Measurements from ENCODE around the gene RRBP1.
A peak's percentile ranks its signal among the peaks of the same experiment; 100 is the strongest.

Gene RRBP1

DNA sequence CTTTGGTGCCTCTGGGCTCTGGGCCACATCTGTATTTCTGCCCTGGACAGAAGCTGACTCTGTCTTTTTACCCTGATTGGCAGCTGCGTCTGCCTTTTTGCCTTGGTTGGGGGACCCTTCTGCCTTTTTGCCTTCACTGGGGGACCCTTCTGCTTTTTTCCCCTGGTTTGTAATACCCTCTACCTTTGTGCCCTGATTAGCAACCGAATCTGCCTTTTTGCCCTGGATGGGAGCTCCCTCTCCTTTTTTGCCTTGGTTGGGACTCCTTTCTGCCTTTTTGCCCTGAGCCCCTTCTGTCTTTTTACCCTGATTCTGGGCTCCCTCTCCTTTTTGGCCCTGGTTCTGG lies 23.4 kb downstream of the RRBP1 start:
- Histone ChIP-seq H3K4me1 (peaks cover 71% of the 10 kb centered on the region), H3K27me3 (no peaks in the 10 kb centered on the region), H3K9ac (no peak overlapping the region), H3K36me3 (peaks cover 66% of the 10 kb centered on the region), H3K9me3 (peaks cover 20% of the 10 kb centered on the region), H3K4me2 (no peak overlapping the region), H4K20me1 (peaks cover 35% of the 10 kb centered on the region), H3K27ac (no peak overlapping the region), H3K4me3 (no peak overlapping the region)
- no peak for TF ChIP-seq Cebpa-rat (IDR thresholded peaks at IDR 0.05)

DNA sequence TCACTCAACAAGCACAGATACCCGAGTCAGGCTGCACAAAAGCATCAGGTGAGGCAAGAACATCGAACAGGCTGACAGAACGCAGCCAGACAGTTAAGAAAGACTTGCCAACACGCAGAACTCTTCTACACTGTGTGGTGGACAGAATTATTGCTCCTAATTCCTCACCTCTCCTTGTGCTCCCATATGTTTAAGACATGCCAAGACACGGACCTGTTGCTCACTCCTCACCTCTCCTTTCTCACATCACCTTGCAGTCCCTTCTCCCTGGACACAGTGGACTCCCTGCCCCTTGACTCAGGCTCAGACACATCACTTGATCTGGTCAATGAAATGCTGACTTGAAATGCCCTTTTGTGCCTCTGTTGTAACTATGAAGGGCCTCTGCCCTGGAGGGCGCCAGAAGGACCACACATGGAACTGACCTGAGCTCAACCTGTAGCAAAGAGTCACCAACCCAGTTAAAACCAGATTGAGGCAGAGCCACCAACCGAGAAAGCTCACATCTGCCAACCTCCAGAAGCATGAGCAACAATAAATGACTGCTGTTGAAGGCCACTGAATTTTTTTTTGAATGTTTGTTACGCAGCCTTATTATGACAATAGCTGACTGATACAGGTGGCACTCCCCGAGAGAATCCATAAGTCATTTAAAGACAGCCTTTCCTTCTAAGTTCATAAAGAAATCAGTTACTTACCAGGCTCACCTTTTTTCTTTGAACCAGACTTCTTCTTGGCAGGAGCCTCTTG lies 24.0 kb downstream of the RRBP1 start:
- peaks cover 66% of the 10 kb centered on the region for H3K36me3 ChIP-seq
- peaks cover 71% of the 10 kb centered on the region for H3K4me1 ChIP-seq
- no peak overlapping the region for H3K27ac ChIP-seq
- no peak overlapping the region for H3K9ac ChIP-seq
- H3K4me3 ChIP-seq: no peak overlapping the region
- peaks cover 20% of the 10 kb centered on the region for H3K9me3 ChIP-seq
- H3K4me2 ChIP-seq: no peak overlapping the region
- peaks cover 30% of the 10 kb centered on the region for H4K20me1 ChIP-seq
- H3K27me3 ChIP-seq: no peaks in the 10 kb centered on the region
- no peak for TF ChIP-seq Cebpa-rat (IDR thresholded peaks at IDR 0.05)

DNA sequence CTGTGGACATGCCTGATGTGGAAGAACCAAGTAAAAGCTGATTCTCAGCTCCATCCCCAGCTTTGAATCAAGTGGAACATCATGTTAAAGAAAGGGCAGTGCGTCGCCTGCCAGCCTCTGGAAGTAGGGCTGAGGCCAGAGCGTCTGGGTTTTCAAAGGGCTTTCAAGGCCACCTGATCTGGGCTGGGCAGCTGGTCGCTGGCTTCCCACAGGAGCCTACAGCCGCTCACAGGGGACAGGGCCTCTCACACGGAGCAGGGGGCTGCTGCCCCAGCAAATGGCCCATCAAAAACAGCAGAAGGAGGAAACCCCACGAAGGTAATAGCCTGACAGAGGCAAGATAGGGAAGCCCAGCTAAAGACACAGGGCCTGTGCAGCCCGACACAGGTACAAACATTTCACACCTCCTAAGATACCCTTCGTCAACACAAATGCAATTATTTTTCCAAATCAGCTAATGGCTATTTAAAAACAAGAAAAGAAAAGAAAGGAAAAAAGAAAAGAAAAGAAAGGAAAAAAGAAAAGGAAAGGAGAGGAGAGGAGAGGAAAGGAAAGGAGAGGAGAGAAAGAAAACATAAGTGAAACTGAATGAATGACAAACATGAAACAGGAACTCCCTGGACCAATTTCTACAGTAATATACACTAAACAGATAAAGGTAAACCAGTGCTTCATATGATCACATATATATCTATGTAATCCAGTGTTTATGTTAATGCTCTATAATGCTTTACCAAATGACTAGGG lies 24.8 kb downstream of the RRBP1 start:
- Histone ChIP-seq H3K27me3 (no peaks in the 10 kb centered on the region), H3K9ac (no peak overlapping the region; the same call in 1 of the 2 replicates), H3K4me3 (no peak overlapping the region), H3K9me3 (peaks cover 20% of the 10 kb centered on the region), H3K36me3 (peaks cover 66% of the 10 kb centered on the region), H3K4me1 (peaks cover 71% of the 10 kb centered on the region), H3K4me2 (no peak overlapping the region), H4K20me1 (peaks cover 21% of the 10 kb centered on the region), H3K27ac (peak overlapping the region; percentile 51)
- no peak for TF ChIP-seq Cebpa-rat (IDR thresholded peaks at IDR 0.05)

DNA sequence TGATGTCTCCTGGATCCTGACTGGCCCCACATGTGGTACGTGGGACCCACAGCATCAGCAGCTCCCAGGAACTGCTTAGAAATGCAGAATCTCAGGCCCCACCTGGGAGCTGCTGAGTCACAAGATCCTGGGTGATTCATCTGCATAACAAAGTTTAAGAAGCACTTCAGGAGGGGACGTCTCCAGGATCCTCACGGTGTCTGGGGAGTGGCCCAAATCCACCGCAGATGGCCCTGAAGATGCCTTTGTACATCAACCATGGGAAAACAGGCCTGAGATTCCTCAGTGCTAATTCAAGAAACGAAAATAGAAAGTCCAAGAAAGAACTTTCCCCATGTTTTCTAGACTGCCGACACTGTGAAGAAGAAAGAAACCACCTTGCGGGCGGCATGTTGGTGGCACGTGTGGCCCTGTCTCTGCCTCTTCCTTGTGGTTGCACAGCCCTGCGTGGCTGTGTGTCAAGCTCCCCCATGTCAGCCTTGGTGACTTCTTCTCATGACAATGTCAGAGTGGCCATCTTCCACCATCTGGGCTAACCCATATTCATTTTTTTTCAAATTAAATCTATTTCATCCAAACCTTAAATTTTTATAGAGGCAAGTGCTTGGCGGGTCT lies 26.1 kb downstream of the RRBP1 start:
- Histone ChIP-seq H3K4me1 (peaks cover 71% of the 10 kb centered on the region), H3K9ac (no peak overlapping the region), H3K9me3 (peaks cover 20% of the 10 kb centered on the region), H3K4me2 (no peak overlapping the region), H3K4me3 (no peak overlapping the region), H3K27me3 (no peaks in the 10 kb centered on the region), H4K20me1 (peaks cover 8% of the 10 kb centered on the region), H3K36me3 (peaks cover 66% of the 10 kb centered on the region), H3K27ac (peak overlapping the region; percentile 38)
- TF ChIP-seq Cebpa-rat (IDR thresholded peaks at IDR 0.05): no peak

DNA sequence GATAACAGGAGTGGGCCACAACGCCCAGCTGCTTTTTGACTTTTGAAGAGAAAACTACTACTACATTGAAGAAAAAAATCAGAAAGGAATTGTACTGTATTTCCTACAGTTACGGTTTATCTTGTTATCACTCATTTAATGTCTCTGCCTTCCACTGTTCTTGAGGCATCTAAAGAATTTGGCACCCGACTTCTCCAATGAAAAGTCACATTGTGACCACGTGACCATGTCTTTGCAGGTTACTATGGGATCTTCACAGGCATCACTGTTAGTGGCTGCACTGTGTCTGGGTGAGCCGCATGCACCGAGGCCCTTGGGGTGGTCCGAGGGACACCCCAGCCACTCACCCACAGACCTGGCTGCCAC lies 26.8 kb downstream of the RRBP1 start:
- no peak for TF ChIP-seq Cebpa-rat (IDR thresholded peaks at IDR 0.05)
- H4K20me1 ChIP-seq: peaks cover 1% of the 10 kb centered on the region; the same call in 1 of the 2 replicates
- no peak overlapping the region for H3K4me3 ChIP-seq
- peaks cover 71% of the 10 kb centered on the region for H3K4me1 ChIP-seq
- peaks cover 20% of the 10 kb centered on the region for H3K9me3 ChIP-seq
- H3K27ac ChIP-seq: peak overlapping the region; percentile 100
- no peaks in the 10 kb centered on the region for H3K27me3 ChIP-seq
- H3K36me3 ChIP-seq: peaks cover 62% of the 10 kb centered on the region
- no peak overlapping the region for H3K9ac ChIP-seq
- H3K4me2 ChIP-seq: peak overlapping the region; percentile 4; the same call in 1 of the 2 replicates

DNA sequence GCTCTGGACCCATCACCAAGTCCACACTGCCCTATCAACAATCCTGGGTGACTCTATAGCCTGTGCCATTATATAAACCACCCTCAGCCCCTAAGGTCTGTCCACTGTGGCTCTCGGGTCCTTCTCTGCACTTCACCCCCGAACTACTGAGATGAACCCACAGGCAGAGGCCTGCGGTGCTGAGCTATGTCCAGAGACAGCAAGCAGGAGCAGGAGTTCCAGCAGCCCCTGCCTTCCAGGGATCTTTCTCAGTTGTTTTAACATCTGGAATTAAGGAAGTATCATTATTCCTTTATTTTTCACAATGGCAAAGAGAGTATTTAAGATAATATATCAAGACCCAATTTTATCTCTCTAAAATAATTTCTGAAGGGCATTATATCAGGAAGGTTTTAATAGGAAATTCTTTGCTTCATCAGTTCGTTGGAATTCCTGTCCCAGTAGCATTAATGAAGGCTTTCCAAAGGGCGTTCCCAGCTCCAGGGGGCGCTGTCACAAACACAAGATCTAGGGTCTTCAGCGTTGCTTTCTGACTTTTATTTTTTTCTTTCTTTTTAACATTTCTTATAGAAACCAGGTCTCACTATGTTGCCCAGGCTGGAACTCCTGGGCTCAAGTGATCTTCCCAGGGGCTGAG lies 27.3 kb downstream of the RRBP1 start:
- H3K27ac ChIP-seq: peak overlapping the region; percentile 100
- H3K4me2 ChIP-seq: peak overlapping the region; percentile 96; the same call in 1 of the 2 replicates
- no peak for TF ChIP-seq Cebpa-rat (IDR thresholded peaks at IDR 0.05)
- H3K9me3 ChIP-seq: peaks cover 18% of the 10 kb centered on the region
- peak overlapping the region; percentile 11; the same call in 1 of the 2 replicates for H3K9ac ChIP-seq
- H3K36me3 ChIP-seq: peaks cover 57% of the 10 kb centered on the region
- no peaks in the 10 kb centered on the region for H3K27me3 ChIP-seq
- H4K20me1 ChIP-seq: no peaks in the 10 kb centered on the region; the same call in 1 of the 2 replicates
- H3K4me1 ChIP-seq: peaks cover 71% of the 10 kb centered on the region
- no peak overlapping the region for H3K4me3 ChIP-seq

DNA sequence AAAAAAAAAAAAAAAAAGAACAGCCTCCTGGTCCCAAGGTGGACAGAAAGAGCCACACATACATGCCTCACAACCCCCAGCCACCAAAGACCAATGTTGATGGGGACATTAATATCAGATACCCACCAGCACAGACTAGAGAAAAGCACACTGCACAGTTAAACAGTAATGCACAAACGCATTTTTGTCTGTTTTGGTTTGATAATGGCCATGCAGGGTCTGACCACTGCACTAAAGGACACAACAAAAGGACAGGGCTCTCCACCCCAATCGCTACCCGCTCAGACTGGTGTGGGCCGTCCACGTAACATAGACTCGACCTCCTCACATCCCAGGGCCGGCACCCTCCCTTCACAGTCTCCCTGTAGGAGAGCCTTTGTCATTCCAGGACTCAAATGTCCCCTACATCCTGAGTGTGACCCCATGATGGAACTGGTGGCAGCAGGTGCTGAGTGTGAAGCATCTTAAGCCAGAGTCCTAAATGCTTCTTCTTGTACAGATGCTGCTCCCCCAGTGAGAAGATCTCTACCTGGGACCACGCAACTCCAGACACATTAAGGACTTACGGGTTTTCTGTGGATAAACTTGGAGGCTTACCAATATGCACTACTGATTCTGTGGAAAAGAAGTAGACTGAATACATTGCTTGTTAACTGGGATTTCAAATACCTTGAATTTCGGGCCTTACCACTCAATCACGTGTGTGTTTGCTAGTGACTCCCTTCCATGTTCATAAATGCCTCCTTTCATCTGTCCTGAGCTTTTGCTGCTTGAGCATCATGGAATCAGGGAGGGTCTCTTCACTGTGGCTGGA lies 28.0 kb downstream of the RRBP1 start:
- Histone ChIP-seq H3K4me1 (peaks cover 77% of the 10 kb centered on the region), H3K9ac (peak overlapping the region; percentile 11; the same call in 1 of the 2 replicates), H3K27ac (peak overlapping the region; percentile 100), H3K36me3 (peaks cover 50% of the 10 kb centered on the region), H3K4me3 (no peak overlapping the region), H4K20me1 (no peaks in the 10 kb centered on the region; the same call in 1 of the 2 replicates), H3K4me2 (peak overlapping the region; percentile 96), H3K9me3 (peaks cover 11% of the 10 kb centered on the region), H3K27me3 (no peaks in the 10 kb centered on the region)
- no peak for TF ChIP-seq Cebpa-rat (IDR thresholded peaks at IDR 0.05)

DNA sequence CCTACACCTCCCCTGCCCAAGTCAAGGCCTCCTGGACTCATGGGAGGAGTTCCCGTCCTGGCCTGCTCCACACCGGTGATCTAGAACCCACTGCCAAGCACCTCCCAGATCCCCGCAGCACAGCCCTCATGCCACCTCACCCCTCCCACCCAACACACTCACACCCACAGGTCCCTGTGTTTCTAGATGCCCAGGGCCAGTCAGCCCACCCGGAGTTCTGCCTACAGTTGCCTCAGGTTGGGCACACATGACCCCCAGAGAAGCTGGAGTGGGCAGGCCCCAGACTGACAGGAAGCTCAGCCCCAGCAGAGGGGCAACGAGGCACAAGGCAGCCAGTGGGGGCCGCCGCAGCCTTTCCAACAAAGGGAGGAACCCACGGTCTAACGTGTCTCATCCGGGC lies 29.6 kb downstream of the RRBP1 start:
- H4K20me1 ChIP-seq: no peaks in the 10 kb centered on the region; the same call in 1 of the 2 replicates
- no peaks in the 10 kb centered on the region for H3K9me3 ChIP-seq
- peak overlapping the region; percentile 92 for H3K9ac ChIP-seq
- H3K4me3 ChIP-seq: peak overlapping the region; percentile 27
- no peaks in the 10 kb centered on the region for H3K27me3 ChIP-seq
- H3K27ac ChIP-seq: peak overlapping the region; percentile 100
- peak overlapping the region; percentile 96 for H3K4me2 ChIP-seq
- TF ChIP-seq Cebpa-rat (IDR thresholded peaks at IDR 0.05): no peak
- peaks cover 34% of the 10 kb centered on the region for H3K36me3 ChIP-seq
- H3K4me1 ChIP-seq: peaks cover 94% of the 10 kb centered on the region
